Duodenal mucosa (tissue), 2 donors: ENCODE data around the gene ADAMTS2.
"Not testable (repeated sequence)": the region's sequence is repeated elsewhere in the genome, so short reads cannot be mapped to it uniquely, and the experiment has no call there.

Source experiments
- H3K27ac ChIP-seq: one replicate; pipeline ENCODE4 v1.7.0; 2013; ENCODE audit warnings: low read depth, low read length
- H3K27me3 ChIP-seq, 2 donors: one replicate each; pipeline ENCODE4 v1.7.0; 2013; ENCODE audit warnings: low read length in 2 of 2, control low read depth in 1 of 2; ENCODE audit not compliant: insufficient read depth in 2 of 2, control insufficient read depth in 1 of 2
- H3K36me3 ChIP-seq, 2 donors: one replicate each; pipeline ENCODE4 v1.7.0; 2013; ENCODE audit warnings: low read length in 2 of 2, control low read depth in 1 of 2; ENCODE audit not compliant: insufficient read depth in 2 of 2, control insufficient read depth in 1 of 2
- H3K4me1 ChIP-seq, 2 donors: one replicate each; pipeline ENCODE4 v1.7.0; 2013; ENCODE audit warnings: low read length in 2 of 2, control low read depth in 1 of 2; ENCODE audit not compliant: insufficient read depth in 2 of 2, control insufficient read depth in 1 of 2
- H3K4me3 ChIP-seq, 2 donors: one replicate each; pipeline ENCODE4 v1.7.0; 2013; ENCODE audit warnings: low read length in 2 of 2, low read depth in 1 of 2
- H3K9ac ChIP-seq, 2 donors: one replicate each; pipeline ENCODE4 v1.7.0; 2013; ENCODE audit warnings: low read length in 2 of 2, low read depth in 1 of 2
- H3K9me3 ChIP-seq, 2 donors: one replicate each; pipeline ENCODE4 v1.7.0; 2013; ENCODE audit warnings: low read length in 2 of 2, control low read depth in 1 of 2; ENCODE audit not compliant: control insufficient read depth in 1 of 2

ADAMTS2 gene

DNA sequence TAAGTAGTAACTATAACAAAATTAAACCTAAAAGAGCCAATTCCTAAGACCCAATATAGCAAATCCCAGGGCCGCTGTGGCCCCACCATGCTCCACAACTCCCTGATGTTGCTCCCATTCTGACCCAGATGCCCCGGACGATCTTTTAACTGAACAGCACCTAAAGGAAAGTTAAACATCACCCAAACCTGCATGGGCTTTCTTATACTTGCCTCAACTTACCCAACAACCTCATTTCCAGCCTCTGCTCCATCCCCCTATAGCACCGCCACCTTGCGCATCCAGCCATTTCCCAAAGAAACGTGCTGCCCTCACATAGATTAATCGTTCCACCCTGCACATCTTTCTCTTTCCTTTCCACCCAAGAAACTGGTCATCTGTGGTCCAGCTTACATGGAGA lies 230.5 kb downstream of the ADAMTS2 start:
- no peaks in the 10 kb centered on the region for H3K4me1 ChIP-seq
- no peak overlapping the region for H3K27ac ChIP-seq
- H3K4me3 ChIP-seq = no peak overlapping the region
- H3K9me3 ChIP-seq = peaks cover 12 to 32% of the 10 kb centered on the region in 2 donors
- H3K9ac ChIP-seq = no peak overlapping the region
- no peaks in the 10 kb centered on the region for H3K27me3 ChIP-seq
- H3K36me3 ChIP-seq = peaks cover 0 to 4% of the 10 kb centered on the region in 2 donors

DNA sequence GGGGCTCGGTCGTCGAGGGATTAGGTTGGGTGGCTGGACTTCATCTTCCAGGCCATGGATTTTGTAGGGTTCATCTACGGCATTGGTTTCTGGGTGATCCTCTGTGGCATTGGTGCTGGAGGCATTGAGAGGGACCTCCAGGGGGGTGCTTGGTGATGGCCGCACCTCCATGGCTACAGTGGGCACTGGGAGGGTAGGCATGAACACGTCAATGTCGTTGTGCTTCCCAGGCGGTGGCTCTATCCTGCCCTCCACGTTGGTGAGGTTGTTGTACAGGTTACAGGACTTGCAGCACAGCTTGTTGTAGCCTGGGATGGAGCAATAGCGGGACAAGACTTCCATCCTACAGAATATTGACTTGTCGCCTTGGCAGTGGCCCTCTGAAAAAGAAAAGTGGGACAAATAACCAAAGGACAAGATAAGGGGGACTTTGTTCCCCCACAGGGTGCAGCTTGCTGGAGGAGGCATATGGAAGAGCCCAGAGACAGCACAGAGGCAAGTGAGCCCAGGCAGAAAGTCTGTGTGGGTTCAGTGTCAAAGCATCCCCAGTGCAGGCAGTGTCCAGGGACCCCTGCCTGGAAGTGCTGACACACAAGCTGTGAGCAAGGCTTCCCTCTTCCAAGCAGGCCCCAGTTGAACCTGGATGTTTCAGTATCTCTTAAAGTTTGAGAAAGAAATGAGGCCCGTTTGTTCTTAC lies 231.2 kb downstream of the ADAMTS2 start:
- no peak overlapping the region for H3K4me3 ChIP-seq
- peaks cover 0 to 4% of the 10 kb centered on the region in 2 donors for H3K36me3 ChIP-seq
- no peak overlapping the region for H3K9ac ChIP-seq
- H3K27me3 ChIP-seq = no peaks in the 10 kb centered on the region
- H3K27ac ChIP-seq = no peak overlapping the region
- H3K9me3 ChIP-seq = peaks cover 10 to 32% of the 10 kb centered on the region in 2 donors
- no peaks in the 10 kb centered on the region for H3K4me1 ChIP-seq

DNA sequence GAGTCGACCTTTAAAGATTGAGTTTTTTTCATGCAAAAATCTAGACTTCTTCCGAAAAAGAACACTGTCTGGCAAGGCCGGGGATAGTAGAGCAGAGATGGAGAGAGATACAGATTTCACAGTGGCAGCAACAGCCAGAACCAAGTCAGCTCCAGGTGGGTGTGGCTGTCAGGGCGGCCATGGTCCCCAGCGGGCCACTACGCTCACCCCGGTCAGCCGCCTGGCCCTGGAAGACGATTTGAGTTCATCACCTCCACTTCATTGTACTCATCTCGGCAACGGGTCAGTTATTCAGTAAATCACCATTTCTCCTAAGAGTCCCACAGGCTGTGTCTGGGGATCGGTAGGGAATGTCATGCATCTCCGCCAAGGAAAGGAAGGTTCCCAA lies 232.1 kb downstream of the ADAMTS2 start:
- Histone ChIP-seq H3K27ac (no peak overlapping the region), H3K27me3 (no peaks in the 10 kb centered on the region), H3K9ac (no peak overlapping the region), H3K4me1 (no peaks in the 10 kb centered on the region), H3K9me3 (peaks cover 13 to 36% of the 10 kb centered on the region in 2 donors), H3K36me3 (peaks cover 0 to 4% of the 10 kb centered on the region in 2 donors), H3K4me3 (no peak overlapping the region)

DNA sequence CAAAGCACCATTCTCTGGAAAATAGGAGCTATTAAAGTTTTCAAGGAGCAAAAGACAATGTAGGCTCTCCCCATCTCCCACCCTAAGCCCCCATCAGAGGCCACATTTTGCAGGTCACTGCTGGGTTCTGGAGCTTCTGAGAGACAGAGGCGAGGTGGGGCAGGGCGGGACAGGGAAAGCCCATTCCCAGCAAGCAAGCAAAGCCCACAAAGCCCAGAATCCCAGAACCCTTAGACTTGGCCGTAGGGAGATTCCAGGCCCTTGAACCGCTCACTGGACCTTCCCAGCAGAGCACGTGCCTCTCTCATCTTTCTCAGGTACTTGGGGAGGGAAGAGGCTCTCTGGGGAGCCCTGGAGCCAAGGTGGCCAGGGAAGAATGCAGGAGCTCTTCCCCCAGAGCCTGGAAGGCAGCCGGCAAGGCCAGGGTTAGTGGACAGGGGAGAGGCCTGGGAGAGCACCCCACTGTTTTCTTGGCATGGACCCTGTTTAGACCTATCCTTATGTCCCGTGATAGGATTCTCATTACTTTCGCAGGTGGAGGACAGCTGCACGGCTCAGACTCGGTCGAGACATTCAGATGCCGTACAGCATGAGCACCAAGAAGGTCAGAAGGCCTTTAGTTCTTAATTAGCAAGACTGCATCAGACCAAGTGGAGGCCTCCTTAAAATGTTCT lies 232.7 kb downstream of the ADAMTS2 start:
- Histone ChIP-seq H3K36me3 (peaks cover 0 to 4% of the 10 kb centered on the region in 2 donors), H3K9me3 (peaks cover 13 to 36% of the 10 kb centered on the region in 2 donors), H3K27me3 (no peaks in the 10 kb centered on the region), H3K9ac (no peak overlapping the region), H3K27ac (no peak overlapping the region), H3K4me3 (no peak overlapping the region), H3K4me1 (no peaks in the 10 kb centered on the region)

DNA sequence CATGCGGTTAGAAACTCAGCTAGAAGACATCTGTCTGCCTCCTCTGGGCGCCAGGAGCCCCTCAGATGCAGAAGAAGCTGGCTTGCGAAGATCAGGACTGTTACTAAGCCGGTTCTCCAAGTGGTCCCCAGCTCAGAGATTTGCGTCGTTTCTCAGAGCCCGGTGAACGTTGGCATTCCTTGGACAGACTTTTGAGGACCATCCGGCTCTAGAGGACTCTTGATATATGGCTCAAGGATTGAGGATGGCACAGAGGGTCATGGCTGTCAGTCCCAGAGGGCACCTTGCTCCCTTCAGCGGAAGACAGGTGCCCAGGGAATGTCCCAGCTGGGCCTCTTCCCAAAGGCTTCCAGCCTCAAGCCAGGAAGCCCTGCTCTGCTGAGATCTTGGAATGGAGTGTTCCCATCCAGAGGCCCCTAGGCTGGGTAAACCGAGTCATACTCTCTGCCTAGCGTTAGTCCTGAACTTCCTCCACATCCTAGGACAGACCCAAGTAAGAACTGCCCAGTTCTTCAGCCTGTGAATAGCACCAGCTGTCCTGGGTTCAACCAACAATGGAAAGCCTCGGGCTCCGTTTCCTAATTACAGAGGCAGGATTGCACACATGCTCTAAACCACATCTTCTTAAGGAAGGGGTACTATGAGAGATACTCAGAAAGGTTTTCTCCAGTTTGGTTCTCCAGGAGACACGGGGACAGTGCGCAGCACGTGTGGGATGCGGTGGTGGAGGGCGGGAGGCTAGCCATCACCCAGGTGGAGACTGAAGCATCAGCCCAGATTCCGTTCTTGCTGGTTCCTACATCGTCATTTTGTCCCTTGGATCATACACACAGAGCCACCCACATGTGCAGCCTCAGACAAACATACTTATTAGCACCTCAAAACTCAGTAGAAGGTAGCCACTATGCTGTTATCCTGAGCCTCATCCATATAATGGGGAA lies 233.7 kb downstream of the ADAMTS2 start:
- no peaks in the 10 kb centered on the region for H3K4me1 ChIP-seq
- H3K27me3 ChIP-seq = no peaks in the 10 kb centered on the region
- peaks cover 0 to 4% of the 10 kb centered on the region in 2 donors for H3K36me3 ChIP-seq
- peaks cover 13 to 36% of the 10 kb centered on the region in 2 donors for H3K9me3 ChIP-seq
- no peak overlapping the region for H3K9ac ChIP-seq
- no peak overlapping the region for H3K4me3 ChIP-seq
- no peak overlapping the region for H3K27ac ChIP-seq

GRCh38 chr5:179110528-179110927 lies 234.7 kb downstream of the ADAMTS2 start:
- Histone ChIP-seq H3K4me1 (no peaks in the 10 kb centered on the region), H3K9me3 (peaks cover 13 to 36% of the 10 kb centered on the region in 2 donors), H3K36me3 (peaks cover 0 to 4% of the 10 kb centered on the region in 2 donors), H3K27ac (no peak overlapping the region), H3K9ac (no peak overlapping the region), H3K27me3 (no peaks in the 10 kb centered on the region), H3K4me3 (no peak overlapping the region)

GRCh38 chr5:179101282-179101681 lies 244.0 kb downstream of the ADAMTS2 start:
- not testable (repeated sequence) for H3K4me1 ChIP-seq, H3K4me3 ChIP-seq, H3K9ac ChIP-seq, H3K27ac ChIP-seq, H3K36me3 ChIP-seq, H3K27me3 ChIP-seq
- peaks cover 23 to 24% of the 10 kb centered on the region in 2 donors for H3K9me3 ChIP-seq

- H3K9me3 ChIP-seq = peaks cover 51 to 75% of the 10 kb centered on the region in 2 donors
- no peaks in the 10 kb centered on the region for H3K36me3 ChIP-seq
- no peak overlapping the region for H3K9ac ChIP-seq
- H3K27ac ChIP-seq = no peak overlapping the region
- no peaks in the 10 kb centered on the region for H3K27me3 ChIP-seq
- no peak overlapping the region for H3K4me3 ChIP-seq
- H3K4me1 ChIP-seq = no peaks in the 10 kb centered on the region
These were observed 255.8 kb downstream of the ADAMTS2 start for GRCh38 chr5:179089502-179089901.

- Histone ChIP-seq H3K27me3 (no peaks in the 10 kb centered on the region), H3K36me3 (peaks cover 30 to 40% of the 10 kb centered on the region in 2 donors), H3K9ac (no peak overlapping the region), H3K27ac (no peak overlapping the region), H3K4me3 (no peak overlapping the region), H3K9me3 (peaks cover 84 to 88% of the 10 kb centered on the region in 2 donors), H3K4me1 (no peaks in the 10 kb centered on the region)
These were observed 264.5 kb downstream of the ADAMTS2 start for GRCh38 chr5:179080724-179081123.
